GM18870 (cell line): ENCODE data around the gene GRID2.

Experiments used
- ATAC-seq: cut with Tn5 transposase; IDR thresholded peaks from one replicate; pipeline ENCODE4 v1.9.1; 2021; ENCODE audit warnings: moderate library complexity; ENCODE audit not compliant: unreplicated experiment

GRID2 gene

DNA sequence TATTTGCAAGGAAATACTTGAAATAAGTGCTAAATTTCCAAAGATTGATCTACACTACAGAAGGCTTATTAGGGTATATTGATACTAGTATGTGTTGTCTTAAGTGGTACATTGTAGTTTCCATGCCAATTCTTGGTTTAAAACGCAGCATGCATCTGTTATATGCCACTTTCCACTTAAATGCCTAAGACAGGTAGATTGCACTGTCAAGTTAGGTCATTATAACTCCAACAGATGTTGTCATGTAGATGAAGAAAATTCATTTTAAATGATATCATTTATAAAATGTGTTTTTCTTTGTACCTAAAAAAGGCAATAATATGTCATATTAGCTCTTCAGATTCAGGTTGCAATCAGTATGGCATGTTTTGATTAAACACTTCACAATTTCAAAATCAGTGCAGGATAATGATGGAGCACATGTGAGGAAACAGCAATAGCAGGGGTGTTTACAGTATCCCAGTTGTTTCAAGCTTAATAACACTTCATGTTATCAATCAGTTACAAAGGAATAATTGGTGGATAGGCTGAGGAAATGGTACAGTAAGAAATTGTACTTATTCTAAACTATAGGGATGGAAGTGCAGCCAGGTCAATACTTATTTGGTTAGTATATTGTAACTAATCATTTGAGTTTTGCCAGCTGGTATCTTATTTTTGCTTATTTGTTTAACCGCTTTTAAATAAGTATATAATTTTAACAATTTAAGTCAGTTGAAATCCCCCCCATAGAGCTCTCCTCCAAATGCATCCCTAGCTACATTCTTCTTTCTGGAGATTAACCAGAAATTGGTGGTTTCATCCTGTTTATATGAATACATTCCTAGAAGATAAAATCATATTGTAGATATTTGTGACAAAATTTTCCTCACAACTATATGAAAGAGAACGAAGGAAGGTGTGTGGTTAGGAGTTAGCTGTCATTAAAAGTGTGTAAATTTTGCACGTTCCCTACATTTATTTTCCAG lies 1070.4 kb downstream of the GRID2 start:
- no peak for ATAC-seq

GRCh38 chr4:93384241-93384640 lies 1080.5 kb downstream of the GRID2 start:
- ATAC-seq: no peak

DNA sequence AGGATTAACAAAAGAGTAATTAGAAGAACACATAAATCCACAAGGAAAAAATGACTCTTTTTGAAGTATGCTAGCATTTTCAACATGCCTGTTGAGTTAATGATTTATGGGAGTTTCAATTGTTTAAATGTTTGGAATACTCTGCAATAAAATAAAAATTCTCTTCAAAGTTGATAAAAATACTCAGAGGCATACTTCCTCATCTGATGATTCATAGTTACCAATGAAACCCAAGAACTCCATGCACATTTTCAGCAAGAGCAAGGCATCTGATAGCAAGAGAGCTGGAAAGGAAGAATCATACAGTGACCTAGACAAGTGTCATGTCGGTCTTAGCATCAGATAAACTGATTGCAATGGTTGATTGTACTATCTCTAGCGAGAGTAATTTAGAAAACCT lies 1081.1 kb downstream of the GRID2 start:
- no peak for ATAC-seq

- no peak for ATAC-seq
These were observed 1090.8 kb downstream of the GRID2 start for GRCh38 chr4:93394545-93395081.

- ATAC-seq: no peak
These were observed 1092.5 kb downstream of the GRID2 start for GRCh38 chr4:93396272-93396671.

DNA sequence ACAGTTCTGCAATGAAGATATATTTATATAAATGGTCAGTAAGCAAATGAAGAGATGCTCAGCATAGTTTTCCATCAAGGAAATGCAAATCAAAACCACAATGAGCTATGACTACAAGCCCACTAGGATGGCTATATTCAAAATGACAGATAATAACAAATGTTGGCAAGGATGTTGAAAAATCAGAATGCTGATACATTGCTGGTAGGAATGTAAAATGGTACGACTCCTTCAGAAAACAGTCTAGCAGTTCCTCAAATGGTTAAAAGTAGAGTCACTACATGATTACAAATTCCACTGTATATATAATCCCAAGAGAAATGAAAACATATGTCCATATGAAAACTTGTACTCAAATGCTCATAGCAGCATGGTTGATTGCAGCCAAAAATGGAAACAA lies 1099.8 kb downstream of the GRID2 start:
- no peak for ATAC-seq

GRCh38 chr4:93407493-93408275 lies 1103.9 kb downstream of the GRID2 start:
- no peak for ATAC-seq

- no peak for ATAC-seq
These were observed 1105.3 kb downstream of the GRID2 start for GRCh38 chr4:93409035-93409434.

GRCh38 chr4:93414041-93414550 lies 1110.3 kb downstream of the GRID2 start:
- ATAC-seq: no peak

GRCh38 chr4:93416344-93417128 lies 1112.8 kb downstream of the GRID2 start:
- no peak for ATAC-seq

DNA sequence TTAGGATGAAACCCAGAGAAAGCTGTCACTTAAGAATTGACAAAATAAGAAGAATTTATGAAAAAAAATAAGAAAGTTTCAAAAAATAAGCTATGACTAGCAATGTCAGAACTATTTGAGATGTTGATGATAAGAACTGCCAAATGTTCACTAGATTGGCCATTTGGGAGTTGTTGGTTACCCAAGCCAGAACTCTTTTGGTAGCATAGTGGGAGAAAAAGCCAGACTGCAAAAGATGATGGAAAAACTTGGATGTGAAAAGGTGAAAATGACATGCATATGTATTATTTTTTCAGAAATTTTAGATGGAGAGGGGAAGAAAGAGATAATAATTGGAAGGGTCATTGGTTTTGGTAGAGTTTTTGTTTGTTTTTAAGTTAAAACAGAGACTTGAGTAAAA lies 1127.6 kb downstream of the GRID2 start:
- ATAC-seq: no peak

- no peak for ATAC-seq
These were observed 1130.1 kb downstream of the GRID2 start for GRCh38 chr4:93433840-93434239.

- no peak for ATAC-seq
These were observed 1132.3 kb downstream of the GRID2 start for GRCh38 chr4:93436000-93436626.

DNA sequence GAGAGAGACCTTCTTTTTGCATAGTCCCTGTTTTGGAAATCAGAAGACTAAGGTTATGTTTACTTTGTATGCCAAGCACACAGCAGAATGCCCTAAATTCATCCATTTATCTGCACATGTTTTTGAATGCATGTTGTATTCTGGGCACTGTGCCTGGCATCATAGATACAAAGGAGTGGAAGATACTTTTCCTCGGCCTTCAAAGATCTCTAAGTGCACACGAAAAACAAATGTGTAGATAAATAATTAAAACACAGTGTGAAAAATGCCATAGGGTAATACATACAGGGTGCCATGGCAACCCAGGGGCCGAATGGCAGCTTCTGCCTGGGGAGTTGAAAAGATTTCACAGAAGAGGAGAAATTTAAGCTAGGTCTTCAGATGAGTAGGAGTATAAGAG lies 1134.2 kb downstream of the GRID2 start:
- no peak for ATAC-seq

- ATAC-seq: no peak
These were observed 1141.1 kb downstream of the GRID2 start for GRCh38 chr4:93444860-93445259.

DNA sequence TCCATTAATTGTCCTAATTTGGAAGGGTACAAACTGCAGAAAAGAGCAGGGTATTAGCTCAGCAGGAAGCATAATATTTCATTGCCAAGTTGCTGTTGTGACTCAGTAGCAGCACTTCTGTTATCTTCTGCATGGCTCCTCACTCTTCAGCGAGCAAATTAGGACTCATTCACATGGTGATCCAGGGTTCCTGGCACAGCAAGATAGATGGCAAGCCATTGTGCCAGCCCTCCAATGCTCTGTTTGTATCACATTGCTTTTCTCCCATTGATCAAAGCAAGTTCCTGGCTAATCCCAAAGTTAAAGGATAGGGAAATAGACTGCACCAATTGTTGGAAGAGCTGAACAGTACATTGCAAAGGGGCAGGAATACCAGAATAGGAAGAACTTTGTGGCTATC lies 1142.3 kb downstream of the GRID2 start:
- no peak for ATAC-seq

- no peak for ATAC-seq
These were observed 1145.0 kb downstream of the GRID2 start for GRCh38 chr4:93448691-93449293.

- ATAC-seq: no peak
These were observed 1148.2 kb downstream of the GRID2 start for GRCh38 chr4:93451954-93452353.

GRCh38 chr4:93461541-93461940 lies 1157.8 kb downstream of the GRID2 start:
- no peak for ATAC-seq

- ATAC-seq: no peak
These were observed 1162.7 kb downstream of the GRID2 start for GRCh38 chr4:93466446-93466845.
